ENCODE data around the gene PARN. TPM values are rescaled to one million over a fixed set of nuclear protein-coding genes. Genes with fewer than 3 reads are reported as not detected.
A peak's percentile ranks its signal among the peaks of the same experiment; 100 is the strongest.

PARN gene, protein sequence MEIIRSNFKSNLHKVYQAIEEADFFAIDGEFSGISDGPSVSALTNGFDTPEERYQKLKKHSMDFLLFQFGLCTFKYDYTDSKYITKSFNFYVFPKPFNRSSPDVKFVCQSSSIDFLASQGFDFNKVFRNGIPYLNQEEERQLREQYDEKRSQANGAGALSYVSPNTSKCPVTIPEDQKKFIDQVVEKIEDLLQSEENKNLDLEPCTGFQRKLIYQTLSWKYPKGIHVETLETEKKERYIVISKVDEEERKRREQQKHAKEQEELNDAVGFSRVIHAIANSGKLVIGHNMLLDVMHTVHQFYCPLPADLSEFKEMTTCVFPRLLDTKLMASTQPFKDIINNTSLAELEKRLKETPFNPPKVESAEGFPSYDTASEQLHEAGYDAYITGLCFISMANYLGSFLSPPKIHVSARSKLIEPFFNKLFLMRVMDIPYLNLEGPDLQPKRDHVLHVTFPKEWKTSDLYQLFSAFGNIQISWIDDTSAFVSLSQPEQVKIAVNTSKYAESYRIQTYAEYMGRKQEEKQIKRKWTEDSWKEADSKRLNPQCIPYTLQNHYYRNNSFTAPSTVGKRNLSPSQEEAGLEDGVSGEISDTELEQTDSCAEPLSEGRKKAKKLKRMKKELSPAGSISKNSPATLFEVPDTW
- total RNA-seq: 10 to 100 TPM; 25.0 to 32.2 TPM
- polyA plus RNA-seq: 10 to 100 TPM in 1 of 2 donors, 1 to 10 TPM in 1; 8.1 to 18.9 TPM
- long read RNA-seq, donor 1, transcript PARN-203 (24 exons, 3,078 nt): major isoform, 30 of 59 reads
- long read RNA-seq, donor 1, partial matches to known transcripts: 18 of 59 reads
- long read RNA-seq, donor 1, other reads (novel, unspliced or antisense): 10 of 59 reads
- long read RNA-seq, donor 2, transcript PARN-203 (24 exons, 3,078 nt): major isoform, 9 of 20 reads
- long read RNA-seq, donor 2, partial matches to known transcripts: 5 of 20 reads
- long read RNA-seq, donor 2, other reads (novel, unspliced or antisense): 6 of 20 reads

DNA sequence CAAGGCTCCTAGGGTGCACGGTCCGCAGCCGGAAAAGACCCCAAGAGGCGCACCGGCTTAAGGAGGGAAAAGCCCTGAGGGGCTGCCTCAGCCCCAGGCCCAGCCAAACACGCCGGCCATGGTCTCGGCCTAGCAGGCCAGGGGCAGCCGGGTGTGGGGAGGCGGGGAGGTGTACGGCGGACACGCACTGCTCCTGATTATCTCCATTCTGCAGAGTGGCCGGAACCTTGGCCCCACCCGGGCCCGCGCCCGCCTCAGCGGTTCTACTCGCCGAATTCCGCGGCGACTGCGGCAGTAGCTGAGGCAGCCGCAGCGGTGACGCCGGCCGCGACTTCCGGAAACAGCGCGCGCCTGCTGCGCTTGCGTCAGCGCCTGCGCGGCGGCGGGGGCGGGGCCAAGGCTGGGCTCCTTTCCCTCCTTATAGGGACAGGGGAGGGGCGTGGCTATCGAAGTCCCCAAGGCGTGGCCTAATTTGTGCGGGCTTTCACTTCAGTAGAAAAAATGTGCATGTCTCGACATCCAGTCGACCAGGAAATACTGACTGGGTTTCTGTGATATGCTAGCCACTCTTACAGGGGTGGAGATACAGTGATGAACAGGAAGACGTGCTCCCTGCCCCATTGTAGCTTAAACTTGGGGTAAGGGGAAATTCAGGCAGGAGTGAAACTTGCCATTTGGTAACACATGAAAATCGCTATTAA is at the start of gene PARN:
Gene PARN (minus strand): TSS at position 342 of the 701 bp plus-strand sequence. CDS start 135 bp downstream, at position 207.
- H3K27me3 ChIP-seq (ENCODE audit: control insufficient read depth in 1 of 2, insufficient read depth in 2 of 2, low read length in 1 of 2): no peaks in the 10 kb centered on the region
- peak within 1 kb of the TSS; percentile 62 to 72 for H3K27ac ChIP-seq (ENCODE audit: low read depth in 1 of 2, low read length in 2 of 2)
- intact Hi-C loops (cut with DNase I): no loop called here
- ATAC-seq (ENCODE audit: low FRiP score) (peak; percentile 93), DNase-seq (peak; percentile 98 to 99)
- H3K4me1 ChIP-seq (ENCODE audit: control insufficient read depth in 1 of 2, insufficient read depth in 2 of 2, low read length in 2 of 2): no peaks in the 10 kb centered on the region
- peaks cover 0 to 2% of the 10 kb centered on the region in 2 donors for H3K36me3 ChIP-seq (ENCODE audit: control insufficient read depth in 1 of 2, insufficient read depth in 2 of 2, low read length in 1 of 2)
- WGBS, 2 donors: 1% methylated on average over 51 of the region's 51 CpGs
- peak within 1 kb of the TSS; percentile 84 for H3K4me3 ChIP-seq (ENCODE audit: low read length in 2 of 2)
- no peaks in the 10 kb centered on the region for H3K9me3 ChIP-seq (ENCODE audit: control insufficient read depth, low read length)

DNA sequence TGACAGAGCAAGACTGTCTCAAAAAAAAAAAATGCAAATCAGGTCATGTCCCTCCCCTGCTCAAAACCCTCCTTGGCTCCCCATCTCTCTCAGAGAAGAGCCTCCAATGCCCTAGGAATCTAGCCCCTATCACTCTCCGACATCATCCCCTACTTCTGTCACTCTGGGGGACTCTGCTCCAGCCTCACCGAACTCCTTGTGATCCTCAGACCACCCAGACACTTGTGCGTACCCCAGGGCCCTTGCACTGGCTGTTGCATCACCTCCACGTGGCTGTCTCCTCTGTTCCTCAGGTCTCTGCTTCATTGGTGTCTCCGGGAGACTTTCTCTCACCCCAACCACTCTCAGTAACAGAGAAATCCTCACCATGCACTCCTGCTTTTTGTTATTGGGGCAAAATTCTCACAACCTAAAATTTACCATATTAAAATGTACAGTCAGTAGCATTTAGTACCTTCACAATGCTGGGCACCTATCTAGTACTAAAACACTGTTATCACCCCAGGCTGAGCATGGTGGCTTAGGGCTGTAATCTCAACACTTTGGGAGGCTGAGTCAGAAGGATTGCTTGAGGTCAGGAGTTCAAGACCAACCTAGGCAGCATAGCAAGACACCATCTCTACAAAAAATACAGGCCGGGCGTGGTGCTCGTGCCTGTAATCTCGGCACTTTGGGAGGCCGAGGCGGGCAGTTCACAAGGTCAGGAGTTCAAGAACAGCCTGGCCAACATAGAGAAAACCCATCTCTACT is 48.9 kb upstream of the PARN start:
- ATAC-seq (ENCODE audit: low FRiP score) (no peak), DNase-seq (peak in 1 of 2 donors; percentile 25)
- Histone ChIP-seq H3K27me3 (ENCODE audit: control insufficient read depth in 1 of 2, insufficient read depth in 2 of 2, low read length in 1 of 2) (no peaks in the 10 kb centered on the region), H3K27ac (ENCODE audit: low read depth in 1 of 2, low read length in 2 of 2) (no peak overlapping the region), H3K9me3 (ENCODE audit: control insufficient read depth, low read length) (no peaks in the 10 kb centered on the region), H3K36me3 (ENCODE audit: control insufficient read depth in 1 of 2, insufficient read depth in 2 of 2, low read length in 1 of 2) (no peaks in the 10 kb centered on the region), H3K4me3 (ENCODE audit: low read length in 2 of 2) (no peak overlapping the region), H3K4me1 (ENCODE audit: control insufficient read depth in 1 of 2, insufficient read depth in 2 of 2, low read length in 2 of 2) (no peaks in the 10 kb centered on the region)
- 78 to 83% methylated on average over 11 of the region's 11 CpGs for WGBS, 2 donors
- intact Hi-C loops (cut with DNase I): no loop called here

DNA sequence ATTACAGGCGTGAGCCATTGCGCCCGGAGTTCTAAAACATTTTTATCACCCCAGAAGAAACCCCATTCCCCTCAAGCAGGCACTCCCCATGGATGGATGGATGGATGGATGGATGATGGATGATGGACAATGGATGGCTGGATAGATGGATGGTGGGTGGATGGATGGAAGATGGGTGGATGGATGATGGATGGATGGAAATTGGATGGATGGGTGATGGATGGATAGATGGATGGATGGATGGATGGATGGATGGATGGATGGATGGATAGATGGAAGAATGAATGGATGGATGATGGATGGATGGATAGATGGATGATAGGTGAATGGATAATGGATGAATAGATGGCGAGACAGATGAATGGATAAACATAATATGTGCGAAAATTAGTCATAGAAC is 47.6 kb upstream of the PARN start:
- DNase-seq (no peak), ATAC-seq (ENCODE audit: low FRiP score) (no peak)
- no peaks in the 10 kb centered on the region for H3K27me3 ChIP-seq (ENCODE audit: control insufficient read depth in 1 of 2, insufficient read depth in 2 of 2, low read length in 1 of 2)
- no peaks in the 10 kb centered on the region for H3K36me3 ChIP-seq (ENCODE audit: control insufficient read depth in 1 of 2, insufficient read depth in 2 of 2, low read length in 1 of 2)
- H3K9me3 ChIP-seq (ENCODE audit: control insufficient read depth, low read length): no peaks in the 10 kb centered on the region
- no peak overlapping the region for H3K27ac ChIP-seq (ENCODE audit: low read depth in 1 of 2, low read length in 2 of 2)
- intact Hi-C loops (cut with DNase I): no loop called here
- no peak overlapping the region for H3K4me3 ChIP-seq (ENCODE audit: low read length in 2 of 2)
- WGBS, 2 donors: 92 to 93% methylated on average over 5 of the region's 5 CpGs
- H3K4me1 ChIP-seq (ENCODE audit: control insufficient read depth in 1 of 2, insufficient read depth in 2 of 2, low read length in 2 of 2): no peaks in the 10 kb centered on the region

DNA sequence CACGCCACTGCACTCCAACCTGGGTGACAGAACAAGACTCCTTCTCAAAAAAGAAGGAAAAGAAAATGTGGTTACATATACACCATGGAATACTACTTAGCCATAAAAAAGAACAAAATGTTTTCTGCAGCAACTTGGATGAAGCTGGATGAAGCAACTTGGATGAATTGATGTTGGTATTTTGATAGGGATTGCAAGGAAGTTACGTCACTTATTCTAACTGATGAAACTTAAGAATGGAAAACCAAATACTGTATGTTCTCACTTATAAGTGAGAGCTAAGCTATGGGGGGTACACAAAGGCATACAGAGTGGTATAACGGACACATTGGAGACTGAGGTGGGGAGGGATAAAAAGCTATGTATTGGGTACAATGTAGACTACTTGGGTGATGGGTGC is 46.6 kb upstream of the PARN start:
- Histone ChIP-seq H3K9me3 (ENCODE audit: control insufficient read depth, low read length) (no peaks in the 10 kb centered on the region), H3K27me3 (ENCODE audit: control insufficient read depth in 1 of 2, insufficient read depth in 2 of 2, low read length in 1 of 2) (no peaks in the 10 kb centered on the region), H3K27ac (ENCODE audit: low read depth in 1 of 2, low read length in 2 of 2) (no peak overlapping the region), H3K4me1 (ENCODE audit: control insufficient read depth in 1 of 2, insufficient read depth in 2 of 2, low read length in 2 of 2) (no peaks in the 10 kb centered on the region), H3K4me3 (ENCODE audit: low read length in 2 of 2) (no peak overlapping the region), H3K36me3 (ENCODE audit: control insufficient read depth in 1 of 2, insufficient read depth in 2 of 2, low read length in 1 of 2) (no peaks in the 10 kb centered on the region)
- WGBS, 2 donors: 80 to 82% methylated on average over 3 of the region's 3 CpGs
- intact Hi-C loops (cut with DNase I): no loop called here
- ATAC-seq (ENCODE audit: low FRiP score) (no peak), DNase-seq (no peak)

DNA sequence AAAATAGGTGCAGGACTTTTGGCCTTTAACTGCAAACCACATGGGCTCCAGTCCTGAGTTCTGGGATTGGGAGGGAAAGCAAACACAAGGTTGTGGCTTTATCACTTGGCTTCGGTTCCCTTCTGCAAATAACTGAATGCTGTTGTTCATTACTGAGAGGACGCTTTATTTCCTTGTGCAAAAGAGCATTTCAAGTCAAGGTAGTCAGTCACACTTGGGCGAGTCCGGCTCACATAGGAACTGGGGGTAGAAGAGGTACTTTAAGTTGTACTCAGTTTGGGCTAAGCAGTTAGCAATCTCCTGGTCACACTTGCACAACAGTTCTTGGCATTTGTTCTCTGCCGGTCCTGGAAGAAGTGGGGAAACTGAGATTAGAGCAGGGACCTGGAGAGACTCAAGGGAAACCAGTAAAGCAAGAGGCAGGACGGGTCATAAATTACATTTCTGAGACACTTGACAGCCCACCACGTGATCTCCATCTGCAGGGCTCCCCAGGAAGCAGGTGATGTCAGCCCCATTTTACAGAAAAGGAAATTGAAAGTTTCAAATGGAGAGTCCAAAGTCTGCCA is 42.4 kb upstream of the PARN start:
- no peaks in the 10 kb centered on the region for H3K9me3 ChIP-seq (ENCODE audit: control insufficient read depth, low read length)
- no peak for DNase-seq
- H3K36me3 ChIP-seq (ENCODE audit: control insufficient read depth in 1 of 2, insufficient read depth in 2 of 2, low read length in 1 of 2): peaks cover 0 to 5% of the 10 kb centered on the region in 2 donors
- intact Hi-C loops (cut with DNase I): no loop called here
- H3K27me3 ChIP-seq (ENCODE audit: control insufficient read depth in 1 of 2, insufficient read depth in 2 of 2, low read length in 1 of 2): no peaks in the 10 kb centered on the region
- no peak overlapping the region for H3K4me3 ChIP-seq (ENCODE audit: low read length in 2 of 2)
- H3K27ac ChIP-seq (ENCODE audit: low read depth in 1 of 2, low read length in 2 of 2): no peak overlapping the region
- no peak for ATAC-seq (ENCODE audit: low FRiP score)
- no peaks in the 10 kb centered on the region for H3K4me1 ChIP-seq (ENCODE audit: control insufficient read depth in 1 of 2, insufficient read depth in 2 of 2, low read length in 2 of 2)
- WGBS, 2 donors: 32 to 37% methylated on average over 7 of the region's 7 CpGs

DNA sequence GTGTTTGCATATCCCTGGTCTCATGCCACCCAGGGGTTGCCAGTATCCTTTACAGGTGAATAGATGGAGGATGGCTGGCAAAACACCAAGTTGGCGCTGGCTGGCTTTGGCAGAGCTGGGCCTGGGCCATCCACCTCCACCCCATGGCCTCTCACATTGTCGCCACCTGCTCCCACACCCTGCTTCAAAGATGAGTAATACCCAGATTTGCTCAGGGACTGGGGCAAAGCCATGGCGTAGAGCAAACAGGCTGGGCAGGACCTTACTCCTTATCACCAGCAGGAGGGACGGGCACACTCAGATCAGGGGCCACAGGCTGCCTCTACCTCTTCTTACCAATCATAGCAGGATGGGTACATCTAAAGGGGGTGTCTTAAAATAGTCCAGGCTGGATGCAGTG is 39.7 kb upstream of the PARN start:
- H3K4me3 ChIP-seq (ENCODE audit: low read length in 2 of 2): no peak overlapping the region
- no peak overlapping the region for H3K27ac ChIP-seq (ENCODE audit: low read depth in 1 of 2, low read length in 2 of 2)
- ATAC-seq (ENCODE audit: low FRiP score) (no peak), DNase-seq (peak in 1 of 2 donors; percentile 57)
- H3K4me1 ChIP-seq (ENCODE audit: control insufficient read depth in 1 of 2, insufficient read depth in 2 of 2, low read length in 2 of 2): no peaks in the 10 kb centered on the region
- intact Hi-C loops (cut with DNase I): no loop called here
- peaks cover 4 to 16% of the 10 kb centered on the region in 2 donors for H3K36me3 ChIP-seq (ENCODE audit: control insufficient read depth in 1 of 2, insufficient read depth in 2 of 2, low read length in 1 of 2)
- 92 to 93% methylated on average over 4 of the region's 4 CpGs for WGBS, 2 donors
- no peaks in the 10 kb centered on the region for H3K9me3 ChIP-seq (ENCODE audit: control insufficient read depth, low read length)
- no peaks in the 10 kb centered on the region for H3K27me3 ChIP-seq (ENCODE audit: control insufficient read depth in 1 of 2, insufficient read depth in 2 of 2, low read length in 1 of 2)

DNA sequence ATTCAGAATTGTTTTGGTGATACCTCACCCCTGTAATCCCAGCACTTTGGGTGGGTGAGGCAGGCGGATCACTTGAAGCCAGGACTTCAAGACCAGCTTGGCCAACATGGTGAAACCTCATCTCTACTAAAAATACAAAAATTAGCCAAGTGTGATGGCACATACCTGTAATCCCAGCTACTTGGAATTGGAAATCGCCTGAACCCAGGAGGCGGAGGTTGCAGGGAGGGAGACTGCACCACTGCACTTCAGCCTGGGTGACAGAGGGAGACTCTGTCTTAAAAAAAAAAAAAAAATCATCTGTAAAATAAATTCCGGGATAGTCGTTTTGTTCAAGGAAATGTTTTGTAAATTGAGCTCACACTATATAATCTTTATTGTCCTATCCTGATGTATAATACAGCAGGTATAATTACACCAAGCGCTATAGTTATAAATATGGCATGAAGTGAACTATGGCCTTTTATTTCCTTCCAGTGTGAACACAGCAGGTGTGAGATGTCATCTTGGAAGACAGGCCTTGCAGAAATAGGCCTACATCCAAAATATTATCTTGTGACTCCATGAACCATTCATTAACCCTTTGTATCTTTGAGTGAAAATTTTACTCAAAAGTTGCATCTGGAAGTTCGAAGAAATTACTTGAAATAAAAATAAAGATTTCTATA is 38.6 kb upstream of the PARN start:
- 89 to 93% methylated on average over 7 of the region's 7 CpGs for WGBS, 2 donors
- Histone ChIP-seq H3K27me3 (ENCODE audit: control insufficient read depth in 1 of 2, insufficient read depth in 2 of 2, low read length in 1 of 2) (no peaks in the 10 kb centered on the region), H3K36me3 (ENCODE audit: control insufficient read depth in 1 of 2, insufficient read depth in 2 of 2, low read length in 1 of 2) (peaks cover 4 to 16% of the 10 kb centered on the region in 2 donors), H3K4me1 (ENCODE audit: control insufficient read depth in 1 of 2, insufficient read depth in 2 of 2, low read length in 2 of 2) (no peaks in the 10 kb centered on the region), H3K4me3 (ENCODE audit: low read length in 2 of 2) (no peak overlapping the region), H3K27ac (ENCODE audit: low read depth in 1 of 2, low read length in 2 of 2) (no peak overlapping the region), H3K9me3 (ENCODE audit: control insufficient read depth, low read length) (no peaks in the 10 kb centered on the region)
- ATAC-seq (ENCODE audit: low FRiP score) (no peak), DNase-seq (no peak)
- intact Hi-C loops (cut with DNase I): no loop called here
